EH (cell line): ENCODE data around the gene DIS3L2.
"Not testable (repeated sequence)": the region's sequence is repeated elsewhere in the genome, so short reads cannot be mapped to it uniquely, and the experiment has no call there.

Source experiments
- DNase-seq: peaks from one replicate; pipeline ENCODE4 v3.0.0-alpha.2; 2015; ENCODE audit warnings: low read depth

DIS3L2 gene

GRCh38 chr2:232058063-232058877, 96.8 kb downstream of the DIS3L2 start:
- no peak for DNase-seq

GRCh38 chr2:232058931-232059330, 97.4 kb downstream of the DIS3L2 start:
- no peak for DNase-seq

GRCh38 chr2:232061265-232061664, 99.8 kb downstream of the DIS3L2 start:
- no peak for DNase-seq

- no peak for DNase-seq
These were observed 111.5 kb downstream of the DIS3L2 start for GRCh38 chr2:232073026-232073425.

GRCh38 chr2:232073699-232074098, 112.2 kb downstream of the DIS3L2 start:
- no peak for DNase-seq

GRCh38 chr2:232075080-232075479, 113.6 kb downstream of the DIS3L2 start:
- peak; percentile 46 for DNase-seq

GRCh38 chr2:232075859-232076258, 114.3 kb downstream of the DIS3L2 start:
- DNase-seq = no peak

- no peak for DNase-seq
These were observed 114.8 kb downstream of the DIS3L2 start for GRCh38 chr2:232076272-232076671.

GRCh38 chr2:232076736-232077135, 115.2 kb downstream of the DIS3L2 start:
- no peak for DNase-seq

GRCh38 chr2:232085164-232085563, 123.7 kb downstream of the DIS3L2 start:
- no peak for DNase-seq

GRCh38 chr2:232085826-232086425, 124.4 kb downstream of the DIS3L2 start:
- DNase-seq = no peak

GRCh38 chr2:232088771-232089170, 127.3 kb downstream of the DIS3L2 start:
- peak; percentile 10 for DNase-seq

GRCh38 chr2:232094201-232094600, 132.7 kb downstream of the DIS3L2 start:
- DNase-seq = no peak

GRCh38 chr2:232094883-232095282, 133.4 kb downstream of the DIS3L2 start:
- DNase-seq = no peak

GRCh38 chr2:232097260-232097659, 135.7 kb downstream of the DIS3L2 start:
- DNase-seq = no peak

GRCh38 chr2:232097758-232098157, 136.2 kb downstream of the DIS3L2 start:
- DNase-seq = no peak

GRCh38 chr2:232102380-232102779, 140.9 kb downstream of the DIS3L2 start:
- no peak for DNase-seq

- DNase-seq = peak; percentile 16
These were observed 141.7 kb downstream of the DIS3L2 start for GRCh38 chr2:232103140-232103737.

- DNase-seq = no peak
These were observed 142.6 kb downstream of the DIS3L2 start for GRCh38 chr2:232104076-232104646.

GRCh38 chr2:232111551-232111950, 150.0 kb downstream of the DIS3L2 start:
- no peak for DNase-seq

GRCh38 chr2:232113821-232114220, 152.3 kb downstream of the DIS3L2 start:
- peak; percentile 60 for DNase-seq

GRCh38 chr2:232115728-232116361, 154.3 kb downstream of the DIS3L2 start:
- not testable (repeated sequence) for DNase-seq
